Breast epithelium (tissue), 3 donors: ENCODE data around the gene FAM3D.

ENCODE experiments used
- CTCF ChIP-seq, 3 donors: fragments of 450-650 bp; IDR thresholded peaks; one replicate each; pipeline ENCODE4 v1.5.1; 2016 to 2017; ENCODE audit warnings: antibody characterized with exemption in 3 of 3, mild to moderate bottlenecking in 3 of 3, moderate library complexity in 3 of 3
- POLR2AphosphoS5 ChIP-seq, 3 donors: sonication (generic); formaldehyde crosslinking; IDR thresholded peaks; one replicate each; pipeline ENCODE4 v1.6.1; 2017; ENCODE audit warnings: antibody characterized with exemption in 3 of 3

GRCh38 chr3:58640700-58641372 is 25.7 kb downstream of the FAM3D start:
- TF ChIP-seq POLR2AphosphoS5 (IDR thresholded peaks at IDR 0.05) = peak in 1 of 3 donors; percentile 35
- TF ChIP-seq CTCF (IDR thresholded peaks at IDR 0.05) = peak; percentile 42 to 89 (median 79)
